ENCODE results near the gene BRICD5. TPM values are rescaled to one million over a fixed set of nuclear protein-coding genes. Genes with fewer than 3 reads are reported as not detected.

The BRICD5 gene
- total RNA-seq, 1 donor from 2014 or later: 2.2 TPM

GRCh38 chr16:2181952-2182351 is 28.7 kb downstream of the BRICD5 start:
- no peak for DNase-seq (ENCODE audit: low read depth in 2 of 2)

- DNase-seq (ENCODE audit: low read depth in 2 of 2): no peak
Measured at GRCh38 chr16:2180962-2181923, 29.4 kb downstream of the BRICD5 start.

DNA sequence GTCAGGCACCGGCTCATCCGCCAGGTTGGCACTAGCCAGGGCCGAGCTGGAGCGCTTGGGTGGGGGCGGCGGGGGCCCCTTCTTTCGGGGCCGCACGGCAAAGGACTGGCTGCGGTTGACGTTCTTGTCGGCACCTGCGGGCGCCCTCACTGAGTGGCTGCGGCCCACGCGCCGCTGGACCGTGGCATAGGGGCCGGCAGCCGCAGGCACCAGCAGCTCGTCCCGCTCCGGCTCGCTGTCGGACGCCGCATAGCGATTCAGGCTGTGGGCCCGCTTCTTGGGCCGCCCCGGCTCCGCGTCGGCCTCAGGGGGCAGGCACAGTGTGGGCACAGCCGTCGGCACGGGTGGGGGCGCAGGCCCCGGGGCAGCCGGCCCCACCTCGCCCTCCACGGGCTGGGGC is 30.2 kb downstream of the BRICD5 start:
- no peak for DNase-seq (ENCODE audit: low read depth in 2 of 2)

DNA sequence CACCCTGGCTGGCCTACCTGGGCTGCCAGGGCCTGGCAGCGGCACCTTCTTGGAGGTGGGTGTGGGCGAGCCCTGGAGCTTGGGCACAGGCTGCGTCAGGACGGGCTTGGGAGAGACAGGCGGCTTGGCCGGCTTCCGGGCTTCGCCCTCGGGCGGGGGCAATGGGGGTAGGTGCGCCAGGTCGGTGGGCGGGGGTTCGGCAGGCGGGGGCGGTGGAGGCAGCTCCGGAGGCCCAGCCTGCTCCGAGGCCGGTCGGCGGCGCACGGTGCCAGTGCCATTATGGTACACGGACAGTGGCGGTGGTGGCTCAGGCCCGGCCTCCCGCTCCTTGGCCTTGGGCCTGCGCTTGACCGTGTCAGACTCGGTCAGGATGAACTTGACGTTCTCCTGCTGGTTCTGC is 31.1 kb downstream of the BRICD5 start:
- no peak for DNase-seq (ENCODE audit: low read depth in 2 of 2)

DNA sequence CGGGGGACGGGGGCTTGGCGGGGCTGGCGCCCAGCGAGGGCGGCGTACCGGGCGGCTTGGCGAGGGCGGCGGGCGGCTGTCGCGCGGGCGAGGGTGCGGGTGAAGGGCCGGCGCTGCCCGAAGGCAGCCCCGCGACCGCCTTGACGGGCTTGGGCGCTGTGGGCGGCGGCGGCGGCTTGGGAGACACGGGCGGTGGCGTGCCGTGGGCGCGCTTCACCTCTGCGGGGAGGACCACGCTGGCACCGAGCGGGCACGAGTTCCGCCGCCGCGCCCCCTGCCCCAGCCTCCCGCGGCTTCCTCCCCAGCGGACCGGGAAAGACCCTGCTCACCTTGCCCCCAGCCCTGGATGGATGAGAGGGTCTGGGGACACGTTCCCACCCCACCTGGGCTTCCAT is 31.6 kb downstream of the BRICD5 start:
- no peak for DNase-seq (ENCODE audit: low read depth in 2 of 2)

DNA sequence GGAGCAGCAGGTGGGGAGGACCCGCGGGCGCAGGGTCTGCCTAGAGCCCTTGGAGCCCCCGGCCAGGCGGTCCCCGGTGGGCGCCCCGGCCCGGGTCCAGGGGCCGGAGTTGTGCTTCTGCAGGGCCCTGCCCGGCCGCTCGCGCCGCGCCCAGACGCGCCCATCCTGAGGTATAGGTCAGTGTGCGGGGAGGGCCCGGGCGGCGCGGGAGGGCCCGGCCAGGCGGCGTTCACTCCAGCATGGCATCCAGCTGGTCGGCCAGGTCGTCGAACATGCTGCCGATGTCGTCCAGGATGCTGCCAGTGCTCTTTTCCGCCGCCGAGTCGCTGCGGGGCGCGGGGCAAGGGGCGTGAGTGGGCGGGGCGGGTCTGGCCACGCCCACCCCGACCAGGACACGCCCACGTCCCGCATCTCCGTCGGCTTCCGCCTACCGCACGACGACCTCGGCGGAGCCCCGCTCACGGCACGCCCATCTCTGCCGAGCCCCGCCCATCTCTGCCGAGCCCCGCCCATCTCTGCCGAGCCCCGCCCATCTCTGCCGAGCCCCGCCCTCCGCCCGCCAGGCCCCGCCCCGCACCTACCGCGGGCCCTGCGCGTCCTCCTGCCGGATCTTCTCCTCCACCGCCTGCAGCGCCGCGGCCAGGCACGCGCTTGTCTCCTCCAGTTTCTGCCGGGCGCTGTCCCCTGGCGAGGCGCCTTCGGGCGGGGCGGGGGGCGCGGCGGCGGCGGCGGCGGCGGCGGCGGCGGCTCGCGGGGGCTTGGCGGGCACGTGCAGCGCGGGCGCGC is 32.1 kb downstream of the BRICD5 start:
- DNase-seq (ENCODE audit: low read depth in 2 of 2): peak; percentile 46 to 82

DNA sequence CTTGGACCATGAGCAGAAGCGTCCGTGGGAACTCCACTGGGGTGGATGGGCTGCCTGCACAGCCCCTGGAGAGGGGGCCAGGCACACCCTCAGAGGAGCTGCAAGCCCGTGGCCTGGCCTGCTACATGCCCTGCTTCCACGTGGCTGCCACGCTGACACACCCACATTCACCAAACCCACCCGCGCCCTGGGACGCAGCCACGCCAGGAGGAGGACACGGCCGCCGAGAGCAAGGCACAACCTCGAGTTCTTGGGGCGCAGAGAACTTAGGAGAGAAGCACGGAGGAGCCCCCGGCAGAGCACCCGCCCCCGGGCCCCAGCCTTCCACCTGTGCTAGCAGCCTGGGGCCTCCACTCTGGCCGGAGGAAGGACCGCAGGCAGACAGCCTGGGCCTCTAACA is 33.1 kb downstream of the BRICD5 start:
- DNase-seq (ENCODE audit: low read depth in 2 of 2): no peak

- DNase-seq (ENCODE audit: low read depth in 2 of 2): no peak
Measured at GRCh38 chr16:2177101-2177500, 33.6 kb downstream of the BRICD5 start.

DNA sequence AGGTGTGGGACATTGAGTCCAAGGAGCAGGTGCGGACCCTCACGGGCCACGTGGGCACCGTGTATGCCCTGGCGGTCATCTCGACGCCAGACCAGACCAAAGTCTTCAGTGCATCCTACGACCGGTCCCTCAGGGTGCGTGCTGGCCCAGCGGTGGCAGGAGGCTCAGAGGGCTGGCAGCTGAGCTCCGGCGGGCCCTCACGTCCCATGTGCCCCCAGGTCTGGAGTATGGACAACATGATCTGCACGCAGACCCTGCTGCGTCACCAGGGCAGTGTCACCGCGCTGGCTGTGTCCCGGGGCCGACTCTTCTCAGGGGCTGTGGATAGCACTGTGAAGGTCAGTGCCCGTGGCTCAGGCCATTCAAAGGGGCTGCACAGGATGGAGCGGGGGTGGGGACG is 34.6 kb downstream of the BRICD5 start:
- no peak for DNase-seq (ENCODE audit: low read depth in 2 of 2)

DNA sequence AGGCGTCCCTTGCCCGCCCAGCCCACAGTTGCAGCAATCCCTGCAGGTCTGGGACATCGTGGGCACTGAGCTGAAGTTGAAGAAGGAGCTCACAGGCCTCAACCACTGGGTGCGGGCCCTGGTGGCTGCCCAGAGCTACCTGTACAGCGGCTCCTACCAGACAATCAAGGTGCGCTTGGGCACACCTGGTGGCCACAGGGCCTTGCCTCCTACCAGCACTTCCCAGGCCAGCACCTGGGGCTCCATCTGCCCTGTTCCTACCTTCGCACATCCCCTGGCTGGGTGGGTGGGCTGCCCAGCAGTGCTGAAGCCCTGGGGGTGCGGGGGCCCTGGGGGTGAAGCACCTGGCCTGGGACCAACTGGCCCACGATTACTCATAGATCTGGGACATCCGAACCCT is 35.2 kb downstream of the BRICD5 start:
- no peak for DNase-seq (ENCODE audit: low read depth in 2 of 2)

- DNase-seq (ENCODE audit: low read depth in 2 of 2): no peak
Measured at GRCh38 chr16:2174396-2175131, 36.1 kb downstream of the BRICD5 start.

GRCh38 chr16:2173916-2174315 is 36.7 kb downstream of the BRICD5 start:
- no peak for DNase-seq (ENCODE audit: low read depth in 2 of 2)

GRCh38 chr16:2173366-2173765 is 37.3 kb downstream of the BRICD5 start:
- no peak for DNase-seq (ENCODE audit: low read depth in 2 of 2)

- no peak for DNase-seq (ENCODE audit: low read depth in 2 of 2)
Measured at GRCh38 chr16:2172688-2173335, 37.9 kb downstream of the BRICD5 start.

GRCh38 chr16:2171601-2172178 is 39.0 kb downstream of the BRICD5 start:
- DNase-seq (ENCODE audit: low read depth in 2 of 2): no peak

DNA sequence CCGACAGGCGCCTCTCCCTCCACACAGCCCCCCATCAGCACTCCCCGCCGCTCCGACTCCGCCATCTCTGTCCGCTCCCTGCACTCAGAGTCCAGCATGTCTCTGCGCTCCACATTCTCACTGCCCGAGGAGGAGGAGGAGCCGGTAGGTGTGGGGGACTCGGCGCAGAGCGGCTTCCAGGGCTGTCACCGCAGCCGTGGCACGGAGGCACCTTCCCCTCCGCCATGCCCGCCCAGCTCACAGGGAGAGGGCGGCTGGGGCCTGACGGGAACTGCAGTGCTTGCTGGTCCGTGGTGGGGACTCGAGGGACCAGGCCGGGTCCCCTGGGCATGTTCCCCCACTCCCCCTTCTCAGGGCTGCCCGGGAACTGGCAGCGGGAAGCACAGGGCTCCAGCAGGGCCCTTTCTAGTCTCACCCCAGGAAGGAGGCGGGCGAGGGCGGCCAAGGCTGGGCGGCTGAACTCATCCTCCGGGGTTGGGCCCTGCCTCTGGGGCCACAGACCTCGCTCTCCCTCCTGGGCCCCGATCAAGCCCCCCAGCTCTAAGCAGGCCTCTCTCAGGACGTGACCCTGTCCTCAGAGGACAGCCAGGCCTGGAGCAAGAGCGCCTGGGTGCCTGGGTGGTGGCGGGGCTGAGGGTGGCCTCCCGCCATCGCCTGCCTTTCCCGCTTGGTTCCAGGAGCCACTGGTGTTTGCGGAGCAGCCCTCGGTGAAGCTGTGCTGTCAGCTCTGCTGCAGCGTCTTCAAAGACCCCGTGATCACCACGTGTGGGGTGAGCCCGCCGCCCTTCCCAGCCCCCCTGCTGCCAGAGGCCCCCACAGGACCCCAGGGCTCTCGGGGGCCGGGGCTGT is 39.9 kb downstream of the BRICD5 start:
- DNase-seq (ENCODE audit: low read depth in 2 of 2): peak; percentile 55 to 61

DNA sequence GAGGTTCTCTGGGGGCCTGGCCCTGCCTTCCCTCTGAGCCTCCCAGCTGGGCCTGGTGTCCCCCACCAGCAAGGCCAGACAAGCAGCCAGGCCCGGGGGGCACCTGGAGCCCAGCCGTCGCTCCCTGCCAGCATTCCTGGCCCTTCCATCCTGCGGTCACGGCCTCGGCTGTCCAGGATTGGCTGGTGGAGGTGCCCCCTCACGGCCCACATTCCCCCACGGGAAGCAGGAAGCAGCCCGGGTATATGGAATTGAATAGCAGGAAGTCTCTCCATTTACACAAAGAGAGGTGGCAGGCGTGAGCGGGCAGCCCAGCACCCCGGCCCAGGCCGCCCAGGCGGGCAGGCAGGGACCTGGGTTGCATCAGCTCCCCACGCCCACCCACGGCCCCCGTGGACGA is 40.6 kb downstream of the BRICD5 start:
- peak; percentile 88 to 96 for DNase-seq (ENCODE audit: low read depth in 2 of 2)

DNA sequence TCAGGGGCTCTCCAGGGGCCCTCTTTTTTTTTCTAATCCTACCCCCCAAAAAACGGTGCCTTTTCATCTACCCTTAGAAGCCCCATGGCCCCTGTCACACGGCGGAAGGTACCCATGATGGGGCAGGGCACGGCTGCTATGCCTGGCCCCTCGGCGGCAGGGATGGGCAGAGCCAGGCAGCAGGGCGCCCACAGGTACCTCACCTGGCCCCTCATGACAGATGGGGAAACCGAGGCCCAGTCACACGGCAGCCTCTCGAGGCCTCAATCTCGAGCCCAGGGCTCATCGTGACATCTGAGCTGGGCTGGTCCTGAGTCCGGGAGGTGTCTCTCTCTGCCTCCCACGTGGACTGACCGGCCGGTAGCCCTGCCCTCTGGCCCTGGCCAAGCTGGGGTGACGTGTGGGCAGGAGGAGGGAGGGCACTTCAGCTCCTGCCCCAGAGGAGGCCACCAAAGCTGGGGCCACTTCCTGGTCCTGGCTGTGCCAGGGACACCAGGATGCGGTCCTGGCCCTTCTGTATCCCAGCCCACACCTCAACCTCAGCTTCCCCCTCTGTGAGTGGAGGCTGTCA is 43.5 kb downstream of the BRICD5 start:
- DNase-seq (ENCODE audit: low read depth in 2 of 2): no peak

DNA sequence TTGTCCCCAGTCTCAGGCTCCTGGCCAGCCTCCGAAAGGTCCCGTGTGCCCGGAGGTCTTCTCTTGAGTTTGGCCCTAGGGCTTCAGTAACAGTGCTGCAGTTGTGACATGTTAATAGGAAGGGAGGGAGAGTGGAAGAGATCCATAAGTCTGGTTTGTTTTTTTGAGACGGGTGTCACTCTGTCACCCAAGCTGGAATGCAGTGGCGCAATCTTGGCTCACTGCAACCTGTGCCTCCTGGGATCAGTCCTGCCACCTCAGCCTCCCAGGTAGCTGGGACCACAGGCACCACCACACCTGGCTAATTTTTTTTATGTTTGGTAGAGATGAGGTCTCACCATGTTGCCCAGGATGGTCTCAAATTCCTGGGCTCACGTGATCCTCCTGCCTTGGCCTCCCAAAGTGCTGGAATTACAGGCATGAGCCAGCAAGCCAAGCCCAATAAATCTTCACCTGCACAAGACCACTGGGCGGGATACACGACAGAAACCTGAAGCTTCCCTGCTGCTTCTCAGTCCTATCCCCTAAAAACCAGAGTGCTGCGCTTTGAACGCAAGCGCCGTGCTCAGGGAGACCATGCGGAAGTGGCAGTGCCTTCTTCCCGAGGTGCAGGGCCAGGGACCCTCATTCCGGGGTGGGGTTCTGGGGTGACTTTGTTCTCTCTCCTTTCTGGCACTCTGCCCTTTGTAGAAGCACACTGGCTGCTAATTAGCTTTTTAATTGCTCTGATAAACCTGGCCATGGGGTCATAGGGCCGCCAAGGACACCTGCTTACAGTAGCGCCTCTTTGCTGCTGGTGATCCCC is 44.2 kb downstream of the BRICD5 start:
- DNase-seq (ENCODE audit: low read depth in 2 of 2): no peak

Measured in lung microvascular endothelial cell (primary cell).